Measurements from ENCODE around the gene CEP19. TPM values are rescaled to one million over a fixed set of nuclear protein-coding genes. Genes with fewer than 3 reads are reported as not detected.

Gene CEP19
- 3.6 and 3.8 TPM in 2 replicates for total RNA-seq

- Histone ChIP-seq H3K4me2 (ENCODE audit: insufficient read depth, low read length) (peak within 1 kb of the TSS; percentile 100), H3K4me3 (ENCODE audit: insufficient read depth, low read length) (peak within 1 kb of the TSS; percentile 95), H4K20me1 (ENCODE audit: insufficient read depth, low read length) (no peaks in the 10 kb centered on the region), H3K4me1 (ENCODE audit: insufficient read depth, low read length) (peaks cover 14% of the 10 kb centered on the region), H3K27me3 (ENCODE audit: insufficient read depth, low read length) (no peaks in the 10 kb centered on the region), H3K36me3 (ENCODE audit: insufficient read depth, low read length) (no peaks in the 10 kb centered on the region), H3K9me3 (ENCODE audit: low read depth, low read length) (no peaks in the 10 kb centered on the region), H3K27ac (ENCODE audit: low read depth, low read length) (peak within 1 kb of the TSS; percentile 94), H2AFZ (ENCODE audit: low read length) (peak within 1 kb of the TSS; percentile 99), H3K79me2 (ENCODE audit: insufficient read depth, low read length) (peaks cover 21% of the 10 kb centered on the region)
- peak; percentile 99 for DNase-seq (ENCODE audit: insufficient read length, low spot score, missing footprints)
- TF ChIP-seq, protein P1, sequence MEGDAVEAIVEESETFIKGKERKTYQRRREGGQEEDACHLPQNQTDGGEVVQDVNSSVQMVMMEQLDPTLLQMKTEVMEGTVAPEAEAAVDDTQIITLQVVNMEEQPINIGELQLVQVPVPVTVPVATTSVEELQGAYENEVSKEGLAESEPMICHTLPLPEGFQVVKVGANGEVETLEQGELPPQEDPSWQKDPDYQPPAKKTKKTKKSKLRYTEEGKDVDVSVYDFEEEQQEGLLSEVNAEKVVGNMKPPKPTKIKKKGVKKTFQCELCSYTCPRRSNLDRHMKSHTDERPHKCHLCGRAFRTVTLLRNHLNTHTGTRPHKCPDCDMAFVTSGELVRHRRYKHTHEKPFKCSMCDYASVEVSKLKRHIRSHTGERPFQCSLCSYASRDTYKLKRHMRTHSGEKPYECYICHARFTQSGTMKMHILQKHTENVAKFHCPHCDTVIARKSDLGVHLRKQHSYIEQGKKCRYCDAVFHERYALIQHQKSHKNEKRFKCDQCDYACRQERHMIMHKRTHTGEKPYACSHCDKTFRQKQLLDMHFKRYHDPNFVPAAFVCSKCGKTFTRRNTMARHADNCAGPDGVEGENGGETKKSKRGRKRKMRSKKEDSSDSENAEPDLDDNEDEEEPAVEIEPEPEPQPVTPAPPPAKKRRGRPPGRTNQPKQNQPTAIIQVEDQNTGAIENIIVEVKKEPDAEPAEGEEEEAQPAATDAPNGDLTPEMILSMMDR (IDR thresholded peaks at IDR 0.05; ENCODE audit: extremely low read depth, low read depth, low read length), result no peak
These were observed at the start of gene CEP19, which contains the start of gene PIGX for GRCh38 chr3:196711838-196712513. TSS of gene CEP19 (minus strand) at chr3:196712250. CDS start at chr3:196708657, 3,593 bp downstream. TSS of gene PIGX (plus strand) at chr3:196712377.

- Histone ChIP-seq H3K27me3 (ENCODE audit: insufficient read depth, low read length) (no peaks in the 10 kb centered on the region), H4K20me1 (ENCODE audit: insufficient read depth, low read length) (peaks cover 36% of the 10 kb centered on the region), H3K4me3 (ENCODE audit: insufficient read depth, low read length) (no peak overlapping the region), H2AFZ (ENCODE audit: low read length) (no peak overlapping the region), H3K36me3 (ENCODE audit: insufficient read depth, low read length) (peaks cover 6% of the 10 kb centered on the region), H3K4me1 (ENCODE audit: insufficient read depth, low read length) (peaks cover 24% of the 10 kb centered on the region), H3K79me2 (ENCODE audit: insufficient read depth, low read length) (peaks cover 82% of the 10 kb centered on the region), H3K27ac (ENCODE audit: low read depth, low read length) (no peak overlapping the region), H3K4me2 (ENCODE audit: insufficient read depth, low read length) (no peak overlapping the region), H3K9me3 (ENCODE audit: low read depth, low read length) (peaks cover 2% of the 10 kb centered on the region)
- TF ChIP-seq, protein P1 (IDR thresholded peaks at IDR 0.05; ENCODE audit: extremely low read depth, low read depth, low read length), result no peak
- peak; percentile 73 for DNase-seq (ENCODE audit: insufficient read length, low spot score, missing footprints)
These were observed 46.1 kb upstream of the CEP19 start for GRCh38 chr3:196757876-196758739.

GRCh38 chr3:196756732-196757131, 44.7 kb upstream of the CEP19 start:
- no peak for DNase-seq (ENCODE audit: insufficient read length, low spot score, missing footprints)
- Histone ChIP-seq H3K79me2 (ENCODE audit: insufficient read depth, low read length) (peaks cover 90% of the 10 kb centered on the region), H3K36me3 (ENCODE audit: insufficient read depth, low read length) (peaks cover 6% of the 10 kb centered on the region), H3K9me3 (ENCODE audit: low read depth, low read length) (peaks cover 2% of the 10 kb centered on the region), H3K4me1 (ENCODE audit: insufficient read depth, low read length) (peaks cover 24% of the 10 kb centered on the region), H4K20me1 (ENCODE audit: insufficient read depth, low read length) (peaks cover 40% of the 10 kb centered on the region), H2AFZ (ENCODE audit: low read length) (no peak overlapping the region), H3K4me2 (ENCODE audit: insufficient read depth, low read length) (no peak overlapping the region), H3K4me3 (ENCODE audit: insufficient read depth, low read length) (no peak overlapping the region), H3K27ac (ENCODE audit: low read depth, low read length) (no peak overlapping the region), H3K27me3 (ENCODE audit: insufficient read depth, low read length) (no peaks in the 10 kb centered on the region)
- TF ChIP-seq, protein P1 (IDR thresholded peaks at IDR 0.05; ENCODE audit: extremely low read depth, low read depth, low read length), result no peak
